ENCODE results near the gene SKA2.

DNA sequence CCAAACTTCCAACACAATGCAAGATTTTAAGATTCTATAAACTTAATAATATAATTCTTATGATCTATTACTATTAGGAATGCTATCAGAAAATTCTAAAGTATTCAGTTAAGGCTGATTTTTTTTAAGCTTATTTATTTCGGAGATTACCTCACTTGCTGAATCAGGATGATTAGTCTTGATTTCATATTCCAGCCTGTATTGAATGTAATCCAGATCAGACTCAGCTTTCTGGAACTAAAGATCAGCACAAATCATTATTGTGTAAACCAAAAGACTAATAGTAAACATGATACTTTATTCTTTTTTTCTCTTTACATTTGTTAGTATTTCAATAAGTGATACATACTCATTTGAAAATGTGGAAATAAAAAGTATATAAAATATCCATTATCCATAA, 23.9 kb downstream of the SKA2 start:
- TF ChIP-seq MITF (IDR thresholded peaks at IDR 0.05) (no peak), ZC3H4 (CRISPR knock-in tag; IDR thresholded peaks at IDR 0.05; ENCODE audit: borderline replicate concordance) (no peak), HOXB6 (CRISPR knock-in tag; IDR thresholded peaks at IDR 0.05; ENCODE audit: borderline replicate concordance) (no peak), NCOA6 (IDR thresholded peaks at IDR 0.05) (no peak)
- TF ChIP-seq, protein P1, sequence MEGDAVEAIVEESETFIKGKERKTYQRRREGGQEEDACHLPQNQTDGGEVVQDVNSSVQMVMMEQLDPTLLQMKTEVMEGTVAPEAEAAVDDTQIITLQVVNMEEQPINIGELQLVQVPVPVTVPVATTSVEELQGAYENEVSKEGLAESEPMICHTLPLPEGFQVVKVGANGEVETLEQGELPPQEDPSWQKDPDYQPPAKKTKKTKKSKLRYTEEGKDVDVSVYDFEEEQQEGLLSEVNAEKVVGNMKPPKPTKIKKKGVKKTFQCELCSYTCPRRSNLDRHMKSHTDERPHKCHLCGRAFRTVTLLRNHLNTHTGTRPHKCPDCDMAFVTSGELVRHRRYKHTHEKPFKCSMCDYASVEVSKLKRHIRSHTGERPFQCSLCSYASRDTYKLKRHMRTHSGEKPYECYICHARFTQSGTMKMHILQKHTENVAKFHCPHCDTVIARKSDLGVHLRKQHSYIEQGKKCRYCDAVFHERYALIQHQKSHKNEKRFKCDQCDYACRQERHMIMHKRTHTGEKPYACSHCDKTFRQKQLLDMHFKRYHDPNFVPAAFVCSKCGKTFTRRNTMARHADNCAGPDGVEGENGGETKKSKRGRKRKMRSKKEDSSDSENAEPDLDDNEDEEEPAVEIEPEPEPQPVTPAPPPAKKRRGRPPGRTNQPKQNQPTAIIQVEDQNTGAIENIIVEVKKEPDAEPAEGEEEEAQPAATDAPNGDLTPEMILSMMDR (IDR thresholded peaks at IDR 0.05 in 2 of 3, conservative IDR thresholded peaks at IDR 0.05 in 1 of 3; ENCODE audit: insufficient read depth in 2 of 3, low read depth in 1 of 3, low read length in 3 of 3), result no peak

Data from K562 (cell line).